ENCODE results near the gene SNRPD2.

- TF ChIP-seq EZH2 (optimal IDR thresholded peaks at IDR 0.05; ENCODE audit: low read depth, low read length): no peak
- TF ChIP-seq, protein P1, sequence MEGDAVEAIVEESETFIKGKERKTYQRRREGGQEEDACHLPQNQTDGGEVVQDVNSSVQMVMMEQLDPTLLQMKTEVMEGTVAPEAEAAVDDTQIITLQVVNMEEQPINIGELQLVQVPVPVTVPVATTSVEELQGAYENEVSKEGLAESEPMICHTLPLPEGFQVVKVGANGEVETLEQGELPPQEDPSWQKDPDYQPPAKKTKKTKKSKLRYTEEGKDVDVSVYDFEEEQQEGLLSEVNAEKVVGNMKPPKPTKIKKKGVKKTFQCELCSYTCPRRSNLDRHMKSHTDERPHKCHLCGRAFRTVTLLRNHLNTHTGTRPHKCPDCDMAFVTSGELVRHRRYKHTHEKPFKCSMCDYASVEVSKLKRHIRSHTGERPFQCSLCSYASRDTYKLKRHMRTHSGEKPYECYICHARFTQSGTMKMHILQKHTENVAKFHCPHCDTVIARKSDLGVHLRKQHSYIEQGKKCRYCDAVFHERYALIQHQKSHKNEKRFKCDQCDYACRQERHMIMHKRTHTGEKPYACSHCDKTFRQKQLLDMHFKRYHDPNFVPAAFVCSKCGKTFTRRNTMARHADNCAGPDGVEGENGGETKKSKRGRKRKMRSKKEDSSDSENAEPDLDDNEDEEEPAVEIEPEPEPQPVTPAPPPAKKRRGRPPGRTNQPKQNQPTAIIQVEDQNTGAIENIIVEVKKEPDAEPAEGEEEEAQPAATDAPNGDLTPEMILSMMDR (IDR thresholded peaks at IDR 0.05; ENCODE audit: low read length): no peak
Measured at GRCh38 chr19:45670670-45671453, 20.9 kb downstream of the SNRPD2 start.

Data from MM.1S (cell line).